HG03575 (cell line): ENCODE measurements around the gene CHN1.

Source experiments
- ATAC-seq: cut with Tn5 transposase; IDR thresholded peaks from one replicate; pipeline ENCODE4 v1.9.1; 2021; ENCODE audit not compliant: unreplicated experiment, insufficient number of reproducible peaks, low FRiP score; ENCODE audit errors: extremely low read depth

Gene CHN1

GRCh38 chr2:174892546-174892945, 112.6 kb downstream of the CHN1 start:
- ATAC-seq, result no peak

- ATAC-seq, result no peak
Measured at GRCh38 chr2:174888646-174889271, 116.4 kb downstream of the CHN1 start.

GRCh38 chr2:174888146-174888545, 117.0 kb downstream of the CHN1 start:
- ATAC-seq, result no peak

- no peak for ATAC-seq
Measured at GRCh38 chr2:174882416-174882815, 122.8 kb downstream of the CHN1 start.

- no peak for ATAC-seq
Measured at GRCh38 chr2:174881678-174882077, 123.5 kb downstream of the CHN1 start.

- no peak for ATAC-seq
Measured at GRCh38 chr2:174878537-174879147, 126.5 kb downstream of the CHN1 start.

- ATAC-seq, result no peak
Measured at GRCh38 chr2:174877751-174878150, 127.4 kb downstream of the CHN1 start.

- ATAC-seq, result no peak
Measured at GRCh38 chr2:174877301-174877700, 127.9 kb downstream of the CHN1 start.

GRCh38 chr2:174874085-174874484, 131.1 kb downstream of the CHN1 start:
- no peak for ATAC-seq

GRCh38 chr2:174873471-174873870, 131.7 kb downstream of the CHN1 start:
- no peak for ATAC-seq

- ATAC-seq, result no peak
Measured at GRCh38 chr2:174870787-174871186, 134.4 kb downstream of the CHN1 start.

GRCh38 chr2:174868878-174869277, 136.3 kb downstream of the CHN1 start:
- no peak for ATAC-seq

GRCh38 chr2:174866421-174866820, 138.8 kb downstream of the CHN1 start:
- no peak for ATAC-seq

- ATAC-seq, result no peak
Measured at GRCh38 chr2:174863183-174863582, 142.0 kb downstream of the CHN1 start.

- ATAC-seq, result no peak
Measured at GRCh38 chr2:174859563-174860169, 145.5 kb downstream of the CHN1 start.

GRCh38 chr2:174858745-174859144, 146.4 kb downstream of the CHN1 start:
- no peak for ATAC-seq

- ATAC-seq, result no peak
Measured at GRCh38 chr2:174856447-174856846, 148.7 kb downstream of the CHN1 start.

GRCh38 chr2:174846941-174847938, 157.9 kb downstream of the CHN1 start:
- ATAC-seq, result no peak

- no peak for ATAC-seq
Measured at GRCh38 chr2:174846218-174846617, 159.0 kb downstream of the CHN1 start.
